GM21825 (cell line): ENCODE data around the gene PTPRA.
A peak's percentile ranks its signal among the peaks of the same experiment; 100 is the strongest.
"Not testable (repeated sequence)": the region's sequence is repeated elsewhere in the genome, so short reads cannot be mapped to it uniquely, and the experiment has no call there.

Experiments
- ATAC-seq: cut with Tn5 transposase; IDR thresholded peaks from one replicate; pipeline ENCODE4 v1.9.1; 2021; ENCODE audit warnings: mild to moderate bottlenecking, moderate library complexity; ENCODE audit not compliant: unreplicated experiment

Gene PTPRA

GRCh38 chr20:2984028-2984501 is 110.8 kb downstream of the PTPRA start:
- peak; percentile 55 for ATAC-seq

- ATAC-seq = no peak
These were observed 111.8 kb downstream of the PTPRA start for GRCh38 chr20:2984956-2985661.

- no peak for ATAC-seq
These were observed 113.2 kb downstream of the PTPRA start for GRCh38 chr20:2986466-2986865.

- ATAC-seq = no peak
These were observed 114.6 kb downstream of the PTPRA start for GRCh38 chr20:2987861-2988260.

- no peak for ATAC-seq
These were observed 118.3 kb downstream of the PTPRA start for GRCh38 chr20:2991532-2991931.

GRCh38 chr20:2993250-2993649 is 120.0 kb downstream of the PTPRA start:
- no peak for ATAC-seq

- ATAC-seq = no peak
These were observed 122.5 kb downstream of the PTPRA start for GRCh38 chr20:2995796-2996195.

GRCh38 chr20:2998728-2999127 is 125.4 kb downstream of the PTPRA start:
- ATAC-seq = no peak

GRCh38 chr20:3000852-3001523 is 127.7 kb downstream of the PTPRA start:
- ATAC-seq = no peak

GRCh38 chr20:3003416-3003815 is 130.1 kb downstream of the PTPRA start:
- no peak for ATAC-seq

GRCh38 chr20:3010985-3011723 is 137.9 kb downstream of the PTPRA start:
- ATAC-seq = no peak

GRCh38 chr20:3011752-3012151 is 138.5 kb downstream of the PTPRA start:
- no peak for ATAC-seq

GRCh38 chr20:3013771-3014170 is 140.5 kb downstream of the PTPRA start:
- no peak for ATAC-seq

GRCh38 chr20:3014179-3014578 is 140.9 kb downstream of the PTPRA start:
- ATAC-seq = no peak

- no peak for ATAC-seq
These were observed 141.4 kb downstream of the PTPRA start for GRCh38 chr20:3014662-3015061.

- not testable (repeated sequence) for ATAC-seq
These were observed 142.0 kb downstream of the PTPRA start for GRCh38 chr20:3015302-3015701.

- no peak for ATAC-seq
These were observed 148.0 kb downstream of the PTPRA start for GRCh38 chr20:3021327-3021726.

- no peak for ATAC-seq
These were observed 148.5 kb downstream of the PTPRA start for GRCh38 chr20:3021777-3022176.

- not testable (repeated sequence) for ATAC-seq
These were observed 149.5 kb downstream of the PTPRA start for GRCh38 chr20:3022559-3023490.

- no peak for ATAC-seq
These were observed 154.7 kb downstream of the PTPRA start for GRCh38 chr20:3027987-3028386.
